ENCODE data around the gene EGLN2.
"Not testable (repeated sequence)": the region's sequence is repeated elsewhere in the genome, so short reads cannot be mapped to it uniquely, and the experiment has no call there.

GRCh38 chr19:40832431-40832790 lies 33.4 kb downstream of the EGLN2 start:
- not testable (repeated sequence) for TF ChIP-seq POLR2A (IDR thresholded peaks at IDR 0.05; ENCODE audit: low read depth, low read length); POLR2AphosphoS5 (IDR thresholded peaks at IDR 0.05; ENCODE audit: low read depth, low read length); SPI1 (IDR thresholded peaks at IDR 0.05; ENCODE audit: low read depth, low read length); TAF1 (IDR thresholded peaks at IDR 0.05; ENCODE audit: low read depth, low read length); PAX5 (IDR thresholded peaks at IDR 0.05; ENCODE audit: insufficient read depth, low read length, severe bottlenecking); POU2F2 (IDR thresholded peaks at IDR 0.05; ENCODE audit: low read depth, low read length)

Measured in GM12891 (cell line).